ENCODE data around the gene ATP23.

ATP23 gene

DNA sequence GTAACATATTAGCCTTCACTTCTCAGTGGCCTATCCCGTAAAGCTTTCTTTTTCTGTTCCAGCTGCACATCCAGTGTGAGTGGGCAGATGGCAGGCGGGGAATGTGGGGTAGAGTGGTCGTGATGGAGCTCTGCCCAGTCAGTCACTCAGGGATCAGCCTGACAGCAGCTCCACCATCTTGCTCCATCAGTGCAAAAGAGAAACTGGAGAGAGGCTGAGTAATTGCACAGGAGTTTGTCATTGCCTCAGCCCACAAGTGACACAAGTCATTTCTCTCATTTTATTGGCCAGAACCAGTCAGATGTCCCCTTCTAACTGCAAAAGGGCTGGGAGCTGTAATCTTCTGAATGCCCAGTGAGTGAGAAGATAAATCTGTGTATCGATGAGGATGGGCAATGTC lies 66.5 kb downstream of the ATP23 start:
- no peak overlapping the region for H3K9ac ChIP-seq (ENCODE audit: low read length in 2 of 2)
- H3K27ac ChIP-seq (ENCODE audit: low read length), result no peak overlapping the region
- no peaks in the 10 kb centered on the region for H3K27me3 ChIP-seq (ENCODE audit: control insufficient read depth in 1 of 2, insufficient read depth in 2 of 2, low read length in 2 of 2)
- H3K9me3 ChIP-seq (ENCODE audit: control insufficient read depth in 2 of 2, low read length in 2 of 2), result no peaks in the 10 kb centered on the region
- no peak overlapping the region for H3K4me3 ChIP-seq (ENCODE audit: low read length in 2 of 2)
- H3K36me3 ChIP-seq (ENCODE audit: control insufficient read depth in 2 of 2, insufficient read depth in 2 of 2, low read length in 2 of 2), result no peaks in the 10 kb centered on the region
- H3K4me1 ChIP-seq (ENCODE audit: control insufficient read depth, insufficient read depth, low read length), result peaks cover 9% of the 10 kb centered on the region

DNA sequence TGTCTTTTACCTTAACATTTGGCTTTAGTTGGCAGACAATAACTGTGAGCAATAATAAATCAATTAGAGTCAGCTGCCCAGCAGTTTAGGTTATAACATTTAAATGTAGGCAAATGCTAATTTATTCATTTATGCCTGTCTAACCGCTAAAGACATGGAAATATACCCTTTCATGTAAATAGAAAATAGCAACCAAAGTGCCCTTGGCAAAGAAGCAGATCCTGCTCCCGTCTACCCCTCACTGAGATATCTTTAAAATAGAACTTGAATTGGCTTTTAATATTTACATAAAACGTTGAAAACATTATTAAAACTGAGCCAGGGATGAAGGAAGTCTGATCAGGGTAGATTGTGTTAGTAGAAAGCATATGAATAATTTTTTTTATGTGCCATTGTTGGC lies 67.3 kb downstream of the ATP23 start:
- Histone ChIP-seq H3K27ac (ENCODE audit: low read length) (no peak overlapping the region), H3K4me1 (ENCODE audit: control insufficient read depth, insufficient read depth, low read length) (peaks cover 9% of the 10 kb centered on the region), H3K9ac (ENCODE audit: low read length in 2 of 2) (no peak overlapping the region), H3K9me3 (ENCODE audit: control insufficient read depth in 2 of 2, low read length in 2 of 2) (no peaks in the 10 kb centered on the region), H3K4me3 (ENCODE audit: low read length in 2 of 2) (no peak overlapping the region), H3K36me3 (ENCODE audit: control insufficient read depth in 2 of 2, insufficient read depth in 2 of 2, low read length in 2 of 2) (no peaks in the 10 kb centered on the region), H3K27me3 (ENCODE audit: control insufficient read depth in 1 of 2, insufficient read depth in 2 of 2, low read length in 2 of 2) (no peaks in the 10 kb centered on the region)
